ENCODE results near the gene TUBA1A.
"Not testable (repeated sequence)": the region's sequence is repeated elsewhere in the genome, so short reads cannot be mapped to it uniquely, and the experiment has no call there.

The TUBA1A gene

DNA sequence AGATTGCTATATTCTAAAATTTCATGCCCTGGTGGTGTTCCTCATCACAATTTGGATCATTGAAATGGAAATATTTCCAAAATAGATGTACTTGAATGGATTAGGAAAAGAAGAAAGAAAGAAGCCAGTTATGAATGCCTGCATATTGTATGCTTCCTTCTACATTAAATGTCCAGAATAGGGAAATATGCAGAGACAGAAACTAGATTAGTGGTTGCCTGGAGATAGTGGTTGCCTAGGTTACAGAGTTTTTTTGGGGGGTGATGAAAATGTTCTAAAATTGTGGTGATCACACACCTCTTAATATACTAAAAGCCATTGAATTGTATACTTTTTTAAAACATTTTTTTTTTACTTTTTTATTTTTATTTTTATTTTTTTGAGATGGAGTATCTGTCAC, 18.0 kb downstream of the TUBA1A start:
- TF ChIP-seq, protein P1, sequence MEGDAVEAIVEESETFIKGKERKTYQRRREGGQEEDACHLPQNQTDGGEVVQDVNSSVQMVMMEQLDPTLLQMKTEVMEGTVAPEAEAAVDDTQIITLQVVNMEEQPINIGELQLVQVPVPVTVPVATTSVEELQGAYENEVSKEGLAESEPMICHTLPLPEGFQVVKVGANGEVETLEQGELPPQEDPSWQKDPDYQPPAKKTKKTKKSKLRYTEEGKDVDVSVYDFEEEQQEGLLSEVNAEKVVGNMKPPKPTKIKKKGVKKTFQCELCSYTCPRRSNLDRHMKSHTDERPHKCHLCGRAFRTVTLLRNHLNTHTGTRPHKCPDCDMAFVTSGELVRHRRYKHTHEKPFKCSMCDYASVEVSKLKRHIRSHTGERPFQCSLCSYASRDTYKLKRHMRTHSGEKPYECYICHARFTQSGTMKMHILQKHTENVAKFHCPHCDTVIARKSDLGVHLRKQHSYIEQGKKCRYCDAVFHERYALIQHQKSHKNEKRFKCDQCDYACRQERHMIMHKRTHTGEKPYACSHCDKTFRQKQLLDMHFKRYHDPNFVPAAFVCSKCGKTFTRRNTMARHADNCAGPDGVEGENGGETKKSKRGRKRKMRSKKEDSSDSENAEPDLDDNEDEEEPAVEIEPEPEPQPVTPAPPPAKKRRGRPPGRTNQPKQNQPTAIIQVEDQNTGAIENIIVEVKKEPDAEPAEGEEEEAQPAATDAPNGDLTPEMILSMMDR (conservative IDR thresholded peaks at IDR 0.05; ENCODE audit: low read depth, low read length): no peak
- DNase-seq (ENCODE audit: low read depth): no peak
- H3K4me3 ChIP-seq (ENCODE audit: low read depth, low read length): no peak overlapping the region

DNA sequence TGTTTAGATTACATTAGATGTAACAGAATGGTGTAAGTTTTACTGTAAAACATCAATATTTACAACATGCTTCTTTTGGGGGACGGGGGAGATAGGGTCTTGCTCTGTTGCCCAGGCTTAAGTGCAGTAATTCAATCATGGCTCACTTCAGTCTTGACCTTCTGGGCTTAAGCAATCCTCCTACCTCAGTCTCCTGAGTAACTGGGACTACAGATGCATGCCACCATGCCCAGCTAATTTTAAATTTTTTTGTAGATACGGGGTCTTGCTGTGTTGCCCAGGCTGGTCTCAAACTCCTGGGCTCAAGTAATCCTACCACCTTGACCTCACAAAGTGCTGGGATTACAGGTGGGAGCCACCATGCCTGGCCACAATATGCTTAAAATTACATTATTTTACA, 23.8 kb downstream of the TUBA1A start:
- TF ChIP-seq, protein P1 (conservative IDR thresholded peaks at IDR 0.05; ENCODE audit: low read depth, low read length): no peak
- no peak for DNase-seq (ENCODE audit: low read depth)
- H3K4me3 ChIP-seq (ENCODE audit: low read depth, low read length): no peak overlapping the region

- DNase-seq (ENCODE audit: low read depth); H3K4me3 ChIP-seq (ENCODE audit: low read depth, low read length): not testable (repeated sequence)
Observed at GRCh38 chr12:49161901-49162300, 27.0 kb downstream of the TUBA1A start.

DNA sequence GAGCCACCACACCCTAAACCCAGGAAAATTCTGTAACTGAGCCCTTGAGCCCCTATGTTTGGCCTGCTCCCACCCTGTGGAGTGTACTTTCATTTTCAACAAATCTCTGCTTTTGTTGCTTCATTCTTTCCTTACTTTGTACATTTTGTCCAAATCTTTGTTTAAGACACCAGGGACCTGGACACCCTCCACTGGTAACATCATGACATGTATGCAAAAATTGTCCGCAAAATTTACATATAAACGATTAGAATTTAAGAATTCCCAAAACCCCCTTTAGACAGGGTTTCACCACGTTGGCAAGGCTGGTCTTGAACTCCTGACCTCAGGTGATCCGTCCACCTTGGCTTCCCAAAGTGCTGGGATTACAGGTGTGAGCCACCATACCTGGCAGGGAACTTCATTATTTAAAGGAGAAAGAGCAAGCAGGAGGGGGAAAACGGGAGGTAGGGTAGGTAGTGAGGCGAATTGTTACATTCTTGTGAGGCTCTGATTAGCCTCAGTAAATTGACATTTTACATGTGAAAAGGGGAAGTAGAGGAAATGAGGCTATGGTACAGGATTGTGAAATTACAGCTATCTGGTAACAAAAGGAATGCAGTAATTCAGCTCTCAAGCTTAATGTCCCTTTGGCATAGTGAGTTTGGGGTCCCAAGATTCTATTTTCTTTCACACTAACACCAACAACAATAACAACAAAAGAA, 27.6 kb downstream of the TUBA1A start:
- H3K4me3 ChIP-seq (ENCODE audit: low read depth, low read length): no peak overlapping the region
- TF ChIP-seq, protein P1 (conservative IDR thresholded peaks at IDR 0.05; ENCODE audit: low read depth, low read length): no peak
- DNase-seq (ENCODE audit: low read depth): no peak

DNA sequence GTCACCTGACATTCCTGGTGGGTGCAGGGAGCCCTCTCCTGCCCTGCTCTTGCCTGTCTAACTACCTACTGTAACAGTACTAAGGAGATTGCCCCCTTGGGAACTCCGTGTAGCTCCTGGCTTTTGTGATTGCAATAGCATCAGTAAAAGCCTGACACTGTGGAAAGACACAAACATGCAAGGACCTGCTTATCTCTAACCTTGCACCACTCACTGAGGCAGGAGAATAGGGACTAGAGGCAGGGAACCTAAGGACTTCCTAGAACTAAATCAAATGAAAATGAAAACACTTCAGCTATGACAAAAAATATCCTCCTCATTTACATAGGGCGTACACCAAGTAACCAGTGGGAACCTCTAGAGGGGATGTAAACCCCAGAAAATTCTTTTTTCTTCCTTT, 28.5 kb downstream of the TUBA1A start:
- no peak overlapping the region for H3K4me3 ChIP-seq (ENCODE audit: low read depth, low read length)
- TF ChIP-seq, protein P1 (conservative IDR thresholded peaks at IDR 0.05; ENCODE audit: low read depth, low read length): no peak
- no peak for DNase-seq (ENCODE audit: low read depth)

- TF ChIP-seq, protein P1 (conservative IDR thresholded peaks at IDR 0.05; ENCODE audit: low read depth, low read length): no peak
- no peak overlapping the region for H3K4me3 ChIP-seq (ENCODE audit: low read depth, low read length)
- no peak for DNase-seq (ENCODE audit: low read depth)
Observed at GRCh38 chr12:49154221-49154620, 34.7 kb downstream of the TUBA1A start.

DNA sequence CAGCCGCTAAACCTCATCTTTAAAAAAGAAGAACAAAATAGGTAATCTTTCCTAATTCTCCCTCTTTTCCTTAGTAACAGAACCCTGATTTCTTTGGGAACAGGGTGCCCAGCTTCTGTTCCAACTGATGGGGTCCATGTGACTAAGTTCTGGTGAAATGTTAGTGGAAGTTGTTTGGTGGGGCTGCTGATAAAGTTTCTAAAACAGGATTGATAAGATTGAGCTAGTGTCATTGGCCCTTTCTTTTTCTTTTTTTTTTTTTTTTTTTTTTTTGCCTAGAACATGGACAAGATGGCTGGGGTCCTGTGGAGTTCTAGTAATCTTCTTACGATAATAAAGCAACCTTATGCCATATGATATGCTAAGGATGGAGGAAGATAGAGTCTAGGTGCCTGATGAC, 41.5 kb downstream of the TUBA1A start:
- DNase-seq (ENCODE audit: low read depth): no peak
- no peak overlapping the region for H3K4me3 ChIP-seq (ENCODE audit: low read depth, low read length)
- TF ChIP-seq, protein P1 (conservative IDR thresholded peaks at IDR 0.05; ENCODE audit: low read depth, low read length): no peak
